GM21576 (cell line): Measurements from ENCODE around the gene LMNA.
"Not testable (repeated sequence)": the region's sequence is repeated elsewhere in the genome, so short reads cannot be mapped to it uniquely, and the experiment has no call there.

ENCODE experiments used
- ATAC-seq: cut with Tn5 transposase; IDR thresholded peaks from one replicate; pipeline ENCODE4 v1.9.1; 2021; ENCODE audit warnings: mild to moderate bottlenecking, moderate library complexity; ENCODE audit not compliant: unreplicated experiment

LMNA gene

DNA sequence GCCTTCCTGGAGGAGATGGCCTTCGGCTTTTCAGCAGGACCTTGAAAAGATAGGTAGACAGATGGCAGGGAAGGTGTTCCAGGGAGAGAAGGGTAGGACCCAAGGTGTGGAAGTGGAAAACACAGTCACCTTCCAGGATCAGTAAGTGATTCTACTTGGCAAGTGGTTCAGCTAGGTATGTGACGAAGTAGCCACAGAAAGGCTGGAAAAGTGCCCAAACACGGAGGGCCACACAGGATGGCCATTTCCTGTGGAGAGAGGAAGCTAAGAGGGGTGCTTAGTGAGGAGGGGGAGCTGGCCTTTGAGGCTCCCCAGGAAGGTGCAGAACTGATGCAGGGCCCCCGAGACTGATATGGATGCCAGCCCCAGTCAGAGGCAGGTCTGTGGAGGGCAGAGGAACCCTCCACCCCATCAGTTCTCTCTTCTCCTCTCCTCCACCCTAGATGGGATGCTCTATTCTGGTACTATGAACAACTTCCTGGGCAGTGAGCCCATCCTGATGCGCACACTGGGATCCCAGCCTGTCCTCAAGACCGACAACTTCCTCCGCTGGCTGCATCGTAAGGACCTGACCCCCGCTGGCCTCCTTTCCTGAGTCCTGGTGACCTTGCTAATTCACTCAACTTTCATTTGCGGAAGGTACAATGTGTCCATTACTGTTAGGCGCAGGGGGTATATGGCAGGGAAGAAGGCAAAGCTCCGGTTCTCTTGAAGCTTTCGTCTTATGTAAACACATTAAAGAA, 45.7 kb downstream of the LMNA start:
- ATAC-seq, result no peak

DNA sequence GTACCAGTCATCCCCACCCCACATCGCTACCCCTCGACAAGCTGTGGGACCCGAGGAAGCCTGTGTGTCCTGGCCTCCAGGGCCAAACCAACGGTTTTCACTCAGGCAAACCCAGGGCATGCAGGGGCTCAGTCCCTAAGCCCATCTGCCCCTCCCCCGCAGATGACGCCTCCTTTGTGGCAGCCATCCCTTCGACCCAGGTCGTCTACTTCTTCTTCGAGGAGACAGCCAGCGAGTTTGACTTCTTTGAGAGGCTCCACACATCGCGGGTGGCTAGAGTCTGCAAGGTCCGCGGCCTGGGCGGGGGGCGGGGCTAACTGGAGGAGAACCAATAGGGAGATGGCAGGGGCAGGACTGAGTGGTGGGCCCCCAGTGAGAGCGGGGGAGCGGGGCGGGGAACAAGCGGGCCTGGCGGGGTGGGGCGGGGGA, 46.2 kb downstream of the LMNA start:
- no peak for ATAC-seq

DNA sequence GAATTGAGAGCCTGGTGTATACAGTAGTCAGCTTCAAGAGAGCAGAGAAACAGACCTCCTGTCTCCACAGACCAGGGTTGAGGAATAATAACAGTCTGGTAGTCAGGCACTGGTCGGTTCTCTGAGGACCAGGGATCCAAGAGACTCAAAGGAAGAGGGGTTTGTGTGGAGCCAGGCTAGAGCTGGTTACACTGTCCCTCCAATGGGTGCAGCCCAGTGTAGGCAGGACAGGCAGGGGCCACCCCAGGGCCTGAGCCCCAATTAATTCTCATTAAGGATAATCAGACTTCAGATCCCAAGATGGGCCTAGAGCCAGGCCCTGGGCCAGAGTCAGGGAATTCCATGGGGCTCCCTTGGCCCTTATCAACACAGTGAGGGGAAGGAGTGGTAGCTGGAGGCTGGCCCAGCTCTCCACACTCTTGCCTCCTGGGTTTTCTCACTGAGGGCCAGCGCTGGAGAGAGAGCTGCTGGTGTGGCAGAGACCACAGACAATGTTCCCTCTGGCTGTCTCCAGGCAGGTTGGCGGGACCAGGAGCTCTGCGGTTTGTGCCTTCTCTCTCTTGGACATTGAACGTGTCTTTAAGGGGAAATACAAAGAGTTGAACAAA, 48.0 kb downstream of the LMNA start:
- no peak for ATAC-seq

DNA sequence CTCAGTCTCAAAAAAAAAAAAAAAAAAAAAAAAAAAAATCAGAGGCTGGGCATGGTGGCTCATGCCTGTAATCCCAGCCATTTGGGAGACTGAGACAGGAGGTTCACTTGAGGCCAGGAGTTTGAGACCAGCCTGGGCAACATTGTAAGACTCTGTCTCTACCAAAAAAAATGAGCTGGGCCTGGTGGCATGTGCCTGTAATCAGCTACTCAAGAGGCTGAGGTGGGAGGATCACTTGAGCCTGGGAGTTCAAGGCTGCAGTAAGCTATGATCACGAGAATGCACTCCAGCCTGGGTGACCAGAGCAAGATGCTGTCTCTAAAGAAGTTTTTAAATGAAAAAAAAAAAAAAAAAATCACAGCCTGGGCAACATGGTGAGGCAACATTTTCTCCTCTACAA, 49.2 kb downstream of the LMNA start:
- ATAC-seq, result no peak

DNA sequence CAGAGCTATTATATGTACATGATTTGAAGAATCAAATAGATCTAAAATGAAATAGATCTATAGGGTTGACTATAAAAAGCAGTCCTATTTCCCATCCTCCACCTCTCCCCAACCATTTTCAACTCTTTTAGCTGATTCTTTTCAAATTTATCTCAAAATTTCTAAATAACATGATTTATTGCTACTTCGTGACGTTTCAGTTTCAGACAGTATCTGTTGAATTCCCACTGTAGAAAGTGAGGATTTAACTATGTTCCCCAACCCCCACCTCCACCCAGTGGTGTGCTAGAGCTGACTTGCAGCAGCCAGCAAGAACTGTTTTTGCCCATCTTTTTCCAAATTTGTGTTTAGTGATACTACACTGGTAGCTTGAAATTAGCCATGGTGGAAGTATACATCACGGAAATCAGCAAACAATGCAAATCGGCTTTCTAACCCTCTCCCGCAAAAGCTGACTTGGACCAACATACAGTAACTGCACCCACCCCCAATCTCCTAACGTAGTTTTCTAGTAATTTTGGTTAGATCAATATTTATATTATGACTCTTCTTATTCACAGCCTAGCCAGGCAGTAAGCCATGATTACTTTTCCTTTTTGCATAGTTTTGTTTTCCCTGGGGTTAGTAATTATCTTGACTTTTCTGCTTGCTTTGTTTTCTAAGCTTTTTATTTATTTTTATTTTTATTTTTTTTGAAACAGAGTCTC, 49.8 kb downstream of the LMNA start:
- ATAC-seq, result no peak

DNA sequence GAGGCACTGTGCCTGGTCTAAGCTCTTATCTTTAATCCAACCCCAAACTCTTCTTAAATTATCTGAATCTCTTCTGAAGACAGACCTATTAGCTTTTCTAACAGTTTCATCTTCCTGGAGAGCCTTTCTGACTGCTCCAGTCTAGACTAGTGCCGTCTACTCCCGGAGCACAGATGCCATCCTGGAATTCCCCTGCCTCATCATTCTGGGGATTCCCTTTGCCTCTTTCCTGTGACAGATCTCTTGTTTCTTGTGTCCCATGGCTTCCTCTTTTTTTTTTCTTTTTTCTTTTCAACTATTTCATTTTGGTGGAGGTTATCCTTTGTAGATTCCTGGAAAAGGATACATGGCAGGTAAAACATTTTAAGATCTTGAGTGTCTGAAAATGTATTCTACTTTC, 50.6 kb downstream of the LMNA start:
- no peak for ATAC-seq

DNA sequence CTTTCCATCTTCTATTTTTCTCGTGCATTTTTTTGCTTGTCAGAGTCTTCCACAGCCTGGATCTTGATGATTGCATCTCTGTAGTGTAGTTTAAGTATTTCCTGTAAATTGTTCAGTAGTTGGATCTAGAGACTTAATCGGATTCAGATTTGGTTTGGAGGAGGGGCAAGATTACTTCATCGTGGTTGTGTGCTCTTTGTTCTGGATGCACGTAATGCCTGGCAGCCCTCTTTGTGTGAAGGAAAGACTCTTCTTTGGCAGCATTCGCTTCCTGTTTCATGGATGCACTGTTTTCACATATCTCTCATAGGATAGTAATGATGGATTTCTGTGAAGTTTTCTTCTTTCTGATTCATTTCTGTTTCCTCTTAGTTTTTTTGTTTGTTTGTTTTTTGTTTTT, 53.0 kb downstream of the LMNA start:
- ATAC-seq, result no peak

DNA sequence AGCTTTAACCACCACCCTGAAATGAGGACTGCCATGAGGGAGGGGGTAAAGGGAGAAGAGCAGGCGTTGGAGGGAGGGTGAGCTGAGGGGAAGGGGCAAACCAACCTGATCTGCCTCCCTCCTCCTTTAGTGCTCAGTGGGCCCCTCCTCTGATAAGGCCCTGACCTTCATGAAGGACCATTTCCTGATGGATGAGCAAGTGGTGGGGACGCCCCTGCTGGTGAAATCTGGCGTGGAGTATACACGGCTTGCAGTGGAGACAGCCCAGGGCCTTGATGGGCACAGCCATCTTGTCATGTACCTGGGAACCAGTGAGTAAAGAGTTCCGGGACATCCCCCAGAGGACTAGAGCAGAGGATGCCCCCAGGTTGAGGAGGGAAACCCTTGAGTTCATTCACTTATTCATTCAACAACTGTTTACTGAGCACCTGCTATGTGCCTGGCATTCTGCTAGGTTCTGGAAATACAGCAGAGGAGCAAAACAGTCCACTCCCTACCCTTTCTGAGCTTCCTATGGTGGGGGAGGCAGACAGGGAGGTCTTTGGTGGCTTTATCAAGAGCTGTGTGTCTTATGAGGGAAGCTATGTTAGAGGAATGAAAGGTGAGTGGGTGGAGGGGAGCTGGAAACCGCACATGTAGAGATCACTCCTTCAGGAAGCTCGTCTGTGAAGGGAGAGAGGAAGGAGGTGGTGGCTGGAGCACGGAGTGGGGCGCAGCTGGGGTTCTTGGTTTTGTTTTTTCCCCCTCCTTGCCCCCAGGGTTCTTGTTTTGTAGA, 58.4 kb downstream of the LMNA start:
- no peak for ATAC-seq

DNA sequence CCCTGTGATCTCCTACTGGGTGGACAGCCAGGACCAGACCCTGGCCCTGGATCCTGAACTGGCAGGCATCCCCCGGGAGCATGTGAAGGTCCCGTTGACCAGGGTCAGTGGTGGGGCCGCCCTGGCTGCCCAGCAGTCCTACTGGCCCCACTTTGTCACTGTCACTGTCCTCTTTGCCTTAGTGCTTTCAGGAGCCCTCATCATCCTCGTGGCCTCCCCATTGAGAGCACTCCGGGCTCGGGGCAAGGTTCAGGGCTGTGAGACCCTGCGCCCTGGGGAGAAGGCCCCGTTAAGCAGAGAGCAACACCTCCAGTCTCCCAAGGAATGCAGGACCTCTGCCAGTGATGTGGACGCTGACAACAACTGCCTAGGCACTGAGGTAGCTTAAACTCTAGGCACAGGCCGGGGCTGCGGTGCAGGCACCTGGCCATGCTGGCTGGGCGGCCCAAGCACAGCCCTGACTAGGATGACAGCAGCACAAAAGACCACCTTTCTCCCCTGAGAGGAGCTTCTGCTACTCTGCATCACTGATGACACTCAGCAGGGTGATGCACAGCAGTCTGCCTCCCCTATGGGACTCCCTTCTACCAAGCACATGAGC, 62.2 kb downstream of the LMNA start:
- no peak for ATAC-seq

DNA sequence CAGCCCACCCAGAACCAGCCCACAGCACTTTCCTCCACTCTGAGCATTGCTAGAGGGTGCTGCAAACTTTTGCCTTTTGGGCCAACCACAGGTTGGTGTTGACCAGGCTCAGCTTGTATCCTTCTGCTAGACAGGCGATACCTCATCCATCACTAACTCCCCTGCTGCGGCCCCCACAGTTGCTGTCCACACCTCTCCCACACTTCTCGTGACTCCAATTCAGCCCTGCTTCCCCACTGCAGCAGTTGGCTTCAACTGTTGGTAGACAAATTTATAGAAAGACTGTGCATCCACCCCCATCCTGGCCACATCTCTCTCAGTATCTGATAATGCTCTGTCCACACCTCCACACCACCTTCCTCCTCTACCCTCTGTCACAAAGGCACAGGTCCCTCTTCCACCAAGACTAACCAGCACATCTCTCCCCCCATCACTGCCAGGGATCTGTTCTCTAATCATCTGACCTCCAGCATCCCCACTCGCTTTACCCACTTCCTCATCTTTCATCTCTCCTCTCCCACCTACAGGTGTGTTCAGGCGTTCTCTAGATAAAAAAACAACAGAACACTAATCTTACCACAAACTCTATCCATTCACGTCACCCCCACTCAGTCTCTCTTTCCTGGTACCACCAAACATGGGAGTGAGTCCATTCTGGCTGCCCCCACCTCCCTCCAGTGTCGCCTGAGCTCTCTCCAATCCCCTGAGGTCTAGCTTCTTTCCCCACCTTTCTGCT, 63.6 kb downstream of the LMNA start:
- no peak for ATAC-seq

DNA sequence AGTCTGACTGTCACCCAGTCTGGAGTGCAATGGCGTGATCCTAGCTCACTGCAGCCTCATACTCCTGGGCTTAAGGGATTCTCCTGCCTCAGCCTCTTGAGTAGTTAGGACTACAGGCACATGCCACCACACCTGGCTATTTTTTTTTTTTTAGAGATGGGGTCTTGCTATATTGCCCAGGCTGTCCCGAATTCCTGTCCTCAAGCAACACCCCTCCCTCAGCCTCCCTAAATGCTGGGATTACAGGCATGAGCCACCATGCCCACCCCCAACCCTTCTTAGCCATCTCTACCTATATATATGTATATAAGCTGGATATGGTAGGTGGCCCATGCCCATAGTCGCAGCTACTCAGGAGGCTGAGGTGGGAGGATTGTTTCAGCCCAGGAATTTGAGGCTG, 66.0 kb downstream of the LMNA start:
- ATAC-seq, result no peak

DNA sequence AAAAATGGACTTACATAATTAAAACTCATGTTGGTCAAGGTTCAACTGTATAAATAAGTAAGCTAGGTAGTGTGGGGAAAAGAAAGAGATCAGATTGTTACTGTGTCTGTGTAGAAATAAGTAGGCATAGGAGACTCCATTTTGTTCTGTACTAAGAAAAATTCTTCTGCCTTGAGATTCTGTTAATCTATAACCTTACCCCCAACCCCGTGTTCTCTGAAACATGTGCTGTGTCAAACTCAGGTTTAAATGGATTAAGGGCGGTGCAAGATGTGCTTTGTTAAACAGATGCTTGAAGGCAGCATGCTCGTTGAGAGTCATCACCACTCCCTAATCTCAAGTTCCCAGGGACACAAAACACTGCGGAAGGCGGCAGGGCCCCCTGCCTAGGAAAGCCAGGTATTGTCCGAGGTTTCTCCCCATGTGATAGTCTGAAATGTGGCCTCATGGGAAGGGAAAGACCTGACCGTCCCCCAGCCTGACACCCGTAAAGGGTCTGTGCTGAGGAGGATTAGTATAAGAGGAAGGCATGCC, 66.9 kb downstream of the LMNA start:
- not testable (repeated sequence) for ATAC-seq

DNA sequence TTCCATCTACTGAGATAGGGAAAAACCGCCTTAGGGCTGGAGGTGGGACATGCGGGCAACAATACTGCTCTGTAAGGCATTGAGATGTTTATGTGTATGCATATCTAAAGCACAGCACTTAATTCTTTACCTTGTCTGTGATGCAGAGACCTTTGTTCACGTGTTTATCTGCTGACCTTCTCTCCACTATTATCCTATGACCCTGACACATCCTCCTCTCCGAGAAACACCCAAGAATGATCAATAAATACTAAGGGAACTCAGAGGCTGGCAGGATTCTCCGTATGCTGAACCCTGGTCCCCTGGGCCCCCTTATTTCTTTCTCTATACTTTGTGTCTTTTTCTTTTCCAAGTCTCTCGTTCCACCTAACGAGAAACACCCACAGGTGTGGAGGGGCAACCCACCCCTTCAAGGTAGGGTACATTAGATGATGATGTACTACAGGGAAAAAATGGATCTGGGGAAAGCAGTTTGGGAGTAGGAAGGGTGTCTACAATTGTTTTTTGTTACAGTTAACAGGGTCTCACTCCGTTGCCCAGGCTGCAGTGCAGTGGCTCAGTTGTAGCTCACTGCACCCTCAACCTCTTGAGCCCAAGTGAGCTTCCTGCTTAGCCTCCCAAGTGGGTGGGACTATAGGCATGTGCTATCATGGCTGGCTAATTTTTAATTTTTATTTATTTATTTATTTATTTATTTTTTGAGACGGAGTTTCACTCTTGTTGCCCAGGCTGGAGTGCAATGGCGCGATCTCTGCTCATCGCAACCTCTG, 67.7 kb downstream of the LMNA start:
- not testable (repeated sequence) for ATAC-seq

DNA sequence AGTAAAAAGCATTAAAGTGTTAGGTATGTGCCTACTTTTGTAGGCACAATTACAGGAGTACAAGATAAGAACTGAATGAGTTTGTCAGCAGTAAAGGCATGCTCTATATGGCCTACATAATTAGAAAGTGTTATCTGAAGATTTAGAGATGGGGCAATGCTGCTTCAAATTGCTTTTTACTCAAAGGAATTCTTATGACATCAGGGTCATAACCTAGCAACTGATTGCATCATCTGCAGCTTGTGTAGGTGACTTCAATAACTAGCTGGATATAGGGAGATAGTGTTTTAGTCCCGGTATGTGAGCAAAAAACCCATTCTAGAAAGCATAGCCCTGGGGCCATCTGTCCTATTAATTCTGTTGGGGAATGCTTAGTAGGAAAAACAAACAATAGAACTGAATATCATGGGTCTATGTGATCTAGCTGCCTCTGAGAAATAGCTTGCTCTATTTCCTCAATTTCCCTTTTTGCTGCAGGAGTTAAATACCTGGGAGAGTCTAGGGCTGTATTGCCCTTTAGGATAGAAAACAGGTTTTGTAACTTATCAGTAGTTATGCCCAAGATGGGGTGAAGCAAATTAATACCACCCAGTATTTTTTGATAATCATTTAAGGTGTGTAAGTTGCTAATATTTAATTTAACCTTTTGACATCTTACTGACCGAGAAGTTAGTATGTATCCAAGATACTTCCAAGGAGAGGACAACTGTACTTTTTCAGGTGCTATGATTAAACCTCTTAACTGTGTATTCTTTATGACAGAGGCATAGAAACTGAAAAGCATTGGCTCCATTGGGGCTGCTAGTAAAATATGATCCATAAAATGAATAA, 72.1 kb downstream of the LMNA start:
- not testable (repeated sequence) for ATAC-seq
